ENCODE results near the gene NAV1. TPM values are rescaled to one million over a fixed set of nuclear protein-coding genes. Genes with fewer than 3 reads are reported as not detected.

The NAV1 gene
- total RNA-seq, 1 experiment from 2014 or later, result 51.0 TPM

DNA sequence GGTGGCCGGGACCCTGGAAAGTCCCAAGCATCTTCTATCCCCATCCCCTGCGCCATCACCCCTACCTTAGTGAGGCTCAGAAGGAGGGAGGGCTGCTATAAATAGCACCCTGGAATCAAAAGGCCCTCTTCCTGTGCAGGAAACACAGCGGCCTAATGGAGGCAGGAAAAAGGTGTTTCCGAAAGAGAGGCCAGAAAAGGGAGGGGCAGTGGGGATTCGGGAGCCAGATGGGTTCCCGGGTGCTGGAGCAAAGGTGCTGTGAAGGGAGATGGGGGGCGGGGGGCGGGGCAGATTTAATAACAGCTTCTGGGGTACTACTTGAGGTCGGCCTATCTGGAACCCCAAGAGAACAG is 16.6 kb downstream of the NAV1 start:
- H3K27me3 Mint-ChIP-seq (ENCODE audit: low read depth), result peaks cover 9% of the 10 kb centered on the region
- H3K36me3 Mint-ChIP-seq, result no peaks in the 10 kb centered on the region
- H3K4me1 Mint-ChIP-seq, result peaks cover 17% of the 10 kb centered on the region
- ChIA-PET CTCF (interaction anchor here (0.6 to 3.6 kb wide), 3 partner anchors 9 to 740 kb away, joined by 3 to 14 read pairs (median 3); no protein-coding TSS in a partner anchor), POLR2A (no interaction called here)
- H3K9me3 Mint-ChIP-seq, result no peaks in the 10 kb centered on the region
- no peak overlapping the region for H3K27ac Mint-ChIP-seq
- ATAC-seq (no peak), DNase-seq (ENCODE audit: low spot score) (no peak)
- TF ChIP-seq CREM (CRISPR knock-in tag; IDR thresholded peaks at IDR 0.05) (no peak), FOXK1 (CRISPR knock-in tag; IDR thresholded peaks at IDR 0.05) (no peak), ZNF423 (CRISPR knock-in tag; IDR thresholded peaks at IDR 0.05) (no peak), JUN (CRISPR knock-in tag; IDR thresholded peaks at IDR 0.05) (no peak), ZNF138 (CRISPR knock-in tag; conservative IDR thresholded peaks at IDR 0.05) (no peak), MYBL2 (CRISPR knock-in tag; IDR thresholded peaks at IDR 0.05) (no peak), EMX1 (CRISPR knock-in tag; IDR thresholded peaks at IDR 0.05) (no peak), ZNF263 (CRISPR knock-in tag; IDR thresholded peaks at IDR 0.05; ENCODE audit: low read depth) (no peak), KAT7 (CRISPR knock-in tag; IDR thresholded peaks at IDR 0.05; ENCODE audit: borderline replicate concordance) (no peak), FOXP1 (CRISPR knock-in tag; IDR thresholded peaks at IDR 0.05; ENCODE audit: borderline replicate concordance) (no peak), PRRX2 (CRISPR knock-in tag; IDR thresholded peaks at IDR 0.05) (no peak), MXD4 (CRISPR knock-in tag; IDR thresholded peaks at IDR 0.05; ENCODE audit: borderline replicate concordance) (no peak), TEAD4 (CRISPR knock-in tag; IDR thresholded peaks at IDR 0.05) (no peak)
- TF ChIP-seq, protein P1, sequence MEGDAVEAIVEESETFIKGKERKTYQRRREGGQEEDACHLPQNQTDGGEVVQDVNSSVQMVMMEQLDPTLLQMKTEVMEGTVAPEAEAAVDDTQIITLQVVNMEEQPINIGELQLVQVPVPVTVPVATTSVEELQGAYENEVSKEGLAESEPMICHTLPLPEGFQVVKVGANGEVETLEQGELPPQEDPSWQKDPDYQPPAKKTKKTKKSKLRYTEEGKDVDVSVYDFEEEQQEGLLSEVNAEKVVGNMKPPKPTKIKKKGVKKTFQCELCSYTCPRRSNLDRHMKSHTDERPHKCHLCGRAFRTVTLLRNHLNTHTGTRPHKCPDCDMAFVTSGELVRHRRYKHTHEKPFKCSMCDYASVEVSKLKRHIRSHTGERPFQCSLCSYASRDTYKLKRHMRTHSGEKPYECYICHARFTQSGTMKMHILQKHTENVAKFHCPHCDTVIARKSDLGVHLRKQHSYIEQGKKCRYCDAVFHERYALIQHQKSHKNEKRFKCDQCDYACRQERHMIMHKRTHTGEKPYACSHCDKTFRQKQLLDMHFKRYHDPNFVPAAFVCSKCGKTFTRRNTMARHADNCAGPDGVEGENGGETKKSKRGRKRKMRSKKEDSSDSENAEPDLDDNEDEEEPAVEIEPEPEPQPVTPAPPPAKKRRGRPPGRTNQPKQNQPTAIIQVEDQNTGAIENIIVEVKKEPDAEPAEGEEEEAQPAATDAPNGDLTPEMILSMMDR (IDR thresholded peaks at IDR 0.05), result no peak
- no peak overlapping the region for H3K4me3 Mint-ChIP-seq

DNA sequence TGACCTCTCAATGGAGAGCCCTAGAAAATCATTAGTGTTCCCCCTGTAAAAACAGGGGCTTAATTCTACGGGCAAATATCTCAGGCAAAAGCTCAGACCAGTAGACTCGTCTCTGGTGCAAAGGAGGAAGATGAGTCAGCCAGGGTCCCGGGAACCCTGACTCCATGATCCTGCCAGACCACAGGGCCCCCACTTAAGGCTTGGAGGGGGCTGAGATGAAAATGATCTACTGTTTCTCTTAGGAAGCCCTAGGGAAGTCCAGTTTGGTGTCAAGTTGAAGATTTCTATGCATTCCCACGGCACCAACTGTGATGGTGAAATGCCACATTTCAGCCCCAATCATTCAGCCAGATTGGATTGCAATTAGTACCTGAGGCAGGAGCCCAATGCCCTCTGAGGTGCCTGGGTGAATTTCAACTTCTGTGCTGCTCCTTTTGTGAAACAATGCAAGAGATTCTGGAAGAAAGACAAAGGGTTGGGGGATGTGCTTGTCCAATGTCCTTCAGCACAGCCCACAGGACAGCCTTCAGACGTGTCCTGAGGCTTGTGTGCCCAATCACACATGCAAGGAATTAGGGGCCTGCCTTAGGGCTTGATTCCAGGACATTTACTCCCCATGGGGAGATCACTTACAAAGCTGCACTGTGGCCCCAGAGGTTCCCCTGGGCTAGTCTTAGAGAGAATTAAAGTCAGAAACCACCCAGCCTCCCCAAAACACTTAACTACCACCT is 18.1 kb downstream of the NAV1 start:
- ChIA-PET CTCF (interaction anchor here (1.5 to 7.8 kb wide), 4 partner anchors 149 to 238 kb away, joined by 3 to 155 read pairs (median 24); no protein-coding TSS in a partner anchor), POLR2A (no interaction called here)
- Mint-ChIP-seq H3K9me3 (no peaks in the 10 kb centered on the region), H3K4me3 (no peak overlapping the region), H3K4me1 (peaks cover 17% of the 10 kb centered on the region), H3K27ac (peak overlapping the region; percentile 39; the same call in 1 of the 2 replicates), H3K36me3 (no peaks in the 10 kb centered on the region), H3K27me3 (ENCODE audit: low read depth) (peaks cover 9% of the 10 kb centered on the region)
- no peak for ATAC-seq
- TF ChIP-seq ZNF423 (CRISPR knock-in tag; IDR thresholded peaks at IDR 0.05), result no peak
- TF ChIP-seq TCF7 (CRISPR knock-in tag; IDR thresholded peaks at IDR 0.05; ENCODE audit: low read depth), result no peak
- TF ChIP-seq, protein P2, sequence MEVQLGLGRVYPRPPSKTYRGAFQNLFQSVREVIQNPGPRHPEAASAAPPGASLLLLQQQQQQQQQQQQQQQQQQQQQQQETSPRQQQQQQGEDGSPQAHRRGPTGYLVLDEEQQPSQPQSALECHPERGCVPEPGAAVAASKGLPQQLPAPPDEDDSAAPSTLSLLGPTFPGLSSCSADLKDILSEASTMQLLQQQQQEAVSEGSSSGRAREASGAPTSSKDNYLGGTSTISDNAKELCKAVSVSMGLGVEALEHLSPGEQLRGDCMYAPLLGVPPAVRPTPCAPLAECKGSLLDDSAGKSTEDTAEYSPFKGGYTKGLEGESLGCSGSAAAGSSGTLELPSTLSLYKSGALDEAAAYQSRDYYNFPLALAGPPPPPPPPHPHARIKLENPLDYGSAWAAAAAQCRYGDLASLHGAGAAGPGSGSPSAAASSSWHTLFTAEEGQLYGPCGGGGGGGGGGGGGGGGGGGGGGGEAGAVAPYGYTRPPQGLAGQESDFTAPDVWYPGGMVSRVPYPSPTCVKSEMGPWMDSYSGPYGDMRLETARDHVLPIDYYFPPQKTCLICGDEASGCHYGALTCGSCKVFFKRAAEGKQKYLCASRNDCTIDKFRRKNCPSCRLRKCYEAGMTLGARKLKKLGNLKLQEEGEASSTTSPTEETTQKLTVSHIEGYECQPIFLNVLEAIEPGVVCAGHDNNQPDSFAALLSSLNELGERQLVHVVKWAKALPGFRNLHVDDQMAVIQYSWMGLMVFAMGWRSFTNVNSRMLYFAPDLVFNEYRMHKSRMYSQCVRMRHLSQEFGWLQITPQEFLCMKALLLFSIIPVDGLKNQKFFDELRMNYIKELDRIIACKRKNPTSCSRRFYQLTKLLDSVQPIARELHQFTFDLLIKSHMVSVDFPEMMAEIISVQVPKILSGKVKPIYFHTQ (CRISPR knock-in tag; IDR thresholded peaks at IDR 0.05), result no peak
- TF ChIP-seq ELF4 (CRISPR knock-in tag; IDR thresholded peaks at IDR 0.05; ENCODE audit: low read depth), result no peak
- TF ChIP-seq ZBTB21 (CRISPR knock-in tag; IDR thresholded peaks at IDR 0.05; ENCODE audit: borderline replicate concordance), result no peak
- TF ChIP-seq, protein P3, sequence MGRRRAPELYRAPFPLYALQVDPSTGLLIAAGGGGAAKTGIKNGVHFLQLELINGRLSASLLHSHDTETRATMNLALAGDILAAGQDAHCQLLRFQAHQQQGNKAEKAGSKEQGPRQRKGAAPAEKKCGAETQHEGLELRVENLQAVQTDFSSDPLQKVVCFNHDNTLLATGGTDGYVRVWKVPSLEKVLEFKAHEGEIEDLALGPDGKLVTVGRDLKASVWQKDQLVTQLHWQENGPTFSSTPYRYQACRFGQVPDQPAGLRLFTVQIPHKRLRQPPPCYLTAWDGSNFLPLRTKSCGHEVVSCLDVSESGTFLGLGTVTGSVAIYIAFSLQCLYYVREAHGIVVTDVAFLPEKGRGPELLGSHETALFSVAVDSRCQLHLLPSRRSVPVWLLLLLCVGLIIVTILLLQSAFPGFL (CRISPR knock-in tag; IDR thresholded peaks at IDR 0.05; ENCODE audit: borderline replicate concordance), result no peak
- TF ChIP-seq NFATC4 (CRISPR knock-in tag; IDR thresholded peaks at IDR 0.05), result no peak
- no peak for TF ChIP-seq IRF2 (CRISPR knock-in tag; IDR thresholded peaks at IDR 0.05; ENCODE audit: borderline replicate concordance, low read depth)
- no peak for TF ChIP-seq ETV6 (CRISPR knock-in tag; IDR thresholded peaks at IDR 0.05)
- TF ChIP-seq GTF2I (CRISPR knock-in tag; conservative IDR thresholded peaks at IDR 0.05), result no peak
- no peak for DNase-seq (ENCODE audit: low spot score)
